AG04450 (cell line): ENCODE measurements around the gene DLGAP4. TPM values are rescaled to one million over a fixed set of nuclear protein-coding genes. Genes with fewer than 3 reads are reported as not detected.

Experiments used
- CTCF ChIA-PET: fragments of 300-600, 350-600 bp; formaldehyde crosslinking; extraction: SDS; loops from one replicate; lab custom pipeline; 2022; ENCODE audit warnings: antibody characterized with exemption, inconsistent platforms; lab: Charles Lee
- POLR2A ChIA-PET: fragments of 350-600 bp; formaldehyde crosslinking; extraction: SDS; loops from one replicate; lab custom pipeline; 2021; ENCODE audit warnings: antibody characterized with exemption, inconsistent platforms; lab: Yijun Ruan, JAX
- DNase-seq: peaks from one replicate; pipeline ENCODE4 v3.0.0-alpha.2; 2011; ENCODE audit warnings: low read depth, low spot score
- H3K27ac ChIP-seq: one replicate; pipeline ENCODE4 v1.5.1; 2012; ENCODE audit warnings: low read depth, low read length, control low read depth
- H3K27me3 ChIP-seq: one replicate; pipeline ENCODE4 v1.6.0; 2012; ENCODE audit warnings: low read length; ENCODE audit not compliant: control insufficient read depth, insufficient read depth
- H3K4me3 ChIP-seq: 2 replicates; pipeline ENCODE4 v1.5.1; 2011; ENCODE audit warnings: mild to moderate bottlenecking, low read depth, low read length, control low read depth
- H3K9me3 ChIP-seq: 2 replicates; pipeline ENCODE4 v1.5.1; 2012; ENCODE audit warnings: low read length; ENCODE audit not compliant: control insufficient read depth, insufficient read depth
- polyA plus RNA-seq: library from polyadenylated mRNA; depleted of rRNA; stranded (reverse); fragments of >200 nt; gene quantifications from 2 replicates; pipeline ENCODE4 v1.2.3, GENCODE V29; 2011
- TF ChIP-seq, protein P1 (sequence below): IDR thresholded peaks from 2 replicates; pipeline ENCODE4 v1.5.1; 2011; ENCODE audit warnings: low read depth, low read length, control low read depth, inconsistent platforms

DLGAP4 gene
- polyA plus RNA-seq, 1 experiment: 17.7 TPM

DNA sequence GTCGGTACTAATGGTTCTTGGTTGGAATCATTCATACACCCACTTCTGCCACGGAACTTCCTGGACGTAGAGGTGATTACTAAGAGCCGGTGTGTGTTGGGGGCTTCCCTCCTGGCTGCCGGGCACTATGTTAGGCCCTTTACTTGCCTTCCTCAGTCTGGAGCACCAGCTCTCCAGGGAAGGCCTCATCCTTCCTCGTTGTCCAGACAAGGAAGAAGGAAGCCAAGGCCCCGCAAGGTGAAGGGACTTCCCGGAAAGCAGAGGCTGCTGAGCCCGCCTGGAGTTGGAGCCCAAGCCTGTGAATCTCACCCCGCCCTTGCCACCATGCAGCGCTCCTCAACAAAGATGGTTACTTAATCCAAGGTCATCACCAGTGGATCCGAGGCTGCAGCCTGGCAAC, 43.7 kb upstream of the DLGAP4 start:
- TF ChIP-seq, protein P1, sequence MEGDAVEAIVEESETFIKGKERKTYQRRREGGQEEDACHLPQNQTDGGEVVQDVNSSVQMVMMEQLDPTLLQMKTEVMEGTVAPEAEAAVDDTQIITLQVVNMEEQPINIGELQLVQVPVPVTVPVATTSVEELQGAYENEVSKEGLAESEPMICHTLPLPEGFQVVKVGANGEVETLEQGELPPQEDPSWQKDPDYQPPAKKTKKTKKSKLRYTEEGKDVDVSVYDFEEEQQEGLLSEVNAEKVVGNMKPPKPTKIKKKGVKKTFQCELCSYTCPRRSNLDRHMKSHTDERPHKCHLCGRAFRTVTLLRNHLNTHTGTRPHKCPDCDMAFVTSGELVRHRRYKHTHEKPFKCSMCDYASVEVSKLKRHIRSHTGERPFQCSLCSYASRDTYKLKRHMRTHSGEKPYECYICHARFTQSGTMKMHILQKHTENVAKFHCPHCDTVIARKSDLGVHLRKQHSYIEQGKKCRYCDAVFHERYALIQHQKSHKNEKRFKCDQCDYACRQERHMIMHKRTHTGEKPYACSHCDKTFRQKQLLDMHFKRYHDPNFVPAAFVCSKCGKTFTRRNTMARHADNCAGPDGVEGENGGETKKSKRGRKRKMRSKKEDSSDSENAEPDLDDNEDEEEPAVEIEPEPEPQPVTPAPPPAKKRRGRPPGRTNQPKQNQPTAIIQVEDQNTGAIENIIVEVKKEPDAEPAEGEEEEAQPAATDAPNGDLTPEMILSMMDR: no peak
- ChIA-PET CTCF (no interaction called here), POLR2A (no interaction called here)
- no peak for DNase-seq
- Histone ChIP-seq H3K27me3 (peaks cover 17% of the 10 kb centered on the region), H3K27ac (no peak overlapping the region), H3K9me3 (no peaks in the 10 kb centered on the region; the same call in 1 of the 2 replicates), H3K4me3 (no peak overlapping the region)

DNA sequence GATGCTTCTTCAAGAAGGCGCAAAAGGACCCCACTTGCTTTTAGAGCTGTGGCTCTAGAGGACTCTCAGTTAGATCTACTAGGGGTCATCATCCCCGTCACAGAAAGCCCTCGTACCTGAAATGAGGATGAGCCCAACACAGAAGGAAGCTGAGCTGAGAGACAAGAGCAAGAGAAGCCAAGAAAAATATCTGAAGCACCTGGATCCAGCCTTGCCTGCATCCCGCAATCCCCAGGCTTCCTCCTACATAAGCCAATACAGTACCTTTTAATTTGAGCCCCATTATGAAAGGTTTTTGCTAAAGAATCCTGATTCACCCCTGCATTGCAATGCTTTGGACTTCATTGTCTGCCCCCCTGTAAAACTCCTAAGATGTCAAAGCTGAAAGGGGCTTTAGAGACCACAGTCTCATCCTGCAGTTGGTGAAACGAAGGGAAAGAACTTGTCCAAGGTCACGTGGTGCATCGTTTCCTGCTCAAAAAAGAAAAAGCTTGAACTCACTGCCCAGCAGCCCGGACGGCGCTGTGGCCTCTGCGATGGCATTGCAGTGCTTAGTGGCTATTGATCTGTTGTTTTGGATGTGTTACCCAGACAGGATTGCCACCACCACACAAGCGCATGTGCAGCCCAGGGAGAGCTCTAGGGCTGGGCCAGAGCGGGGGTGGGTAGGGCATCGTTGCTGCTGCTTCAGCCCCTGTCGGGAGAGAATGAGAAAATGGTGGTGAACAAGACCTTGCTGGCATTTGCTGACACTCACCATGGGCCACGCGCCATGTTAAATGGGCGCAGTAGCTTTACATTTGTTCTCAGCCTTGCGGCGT, 41.5 kb upstream of the DLGAP4 start:
- TF ChIP-seq, protein P1: no peak
- ChIA-PET CTCF (interaction anchor here (0.6 kb wide), 1 partner anchor 310 kb away, joined by 3 read pairs; the partner anchor contains the start of gene SCAND1), POLR2A (no interaction called here)

DNA sequence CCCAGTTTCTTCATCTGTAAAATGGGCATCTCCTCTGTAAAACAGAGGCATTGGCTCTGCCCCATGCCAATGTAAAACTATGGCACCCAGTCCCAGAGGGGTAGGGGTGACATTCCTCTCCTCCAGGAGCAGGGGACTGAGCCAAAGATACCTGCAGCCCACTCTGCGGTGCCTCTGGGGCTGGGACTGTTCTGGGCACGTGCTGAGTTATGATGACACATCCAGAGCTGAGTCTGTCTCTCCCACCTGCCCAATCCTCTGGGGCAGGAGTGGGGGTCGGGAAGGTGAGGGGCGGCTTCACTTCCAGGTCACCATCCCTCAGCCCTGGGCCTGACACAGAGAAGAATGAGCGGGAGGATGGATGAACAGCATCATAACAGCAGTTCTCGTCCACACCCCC, 40.0 kb upstream of the DLGAP4 start:
- POLR2A ChIA-PET: no interaction called here
- TF ChIP-seq, protein P1: no peak
- CTCF ChIA-PET: no interaction called here
- H3K4me3 ChIP-seq: no peak overlapping the region
- peaks cover 21% of the 10 kb centered on the region for H3K27me3 ChIP-seq
- no peak for DNase-seq
- H3K9me3 ChIP-seq: no peaks in the 10 kb centered on the region; the same call in 1 of the 2 replicates
- H3K27ac ChIP-seq: no peak overlapping the region

More for the DNA sequence above, 41.5 kb upstream of the DLGAP4 start:
- H3K4me3 ChIP-seq: no peak overlapping the region
- peaks cover 21% of the 10 kb centered on the region for H3K27me3 ChIP-seq
- H3K9me3 ChIP-seq: no peaks in the 10 kb centered on the region; the same call in 1 of the 2 replicates
- H3K27ac ChIP-seq: no peak overlapping the region
- no peak for DNase-seq

DNA sequence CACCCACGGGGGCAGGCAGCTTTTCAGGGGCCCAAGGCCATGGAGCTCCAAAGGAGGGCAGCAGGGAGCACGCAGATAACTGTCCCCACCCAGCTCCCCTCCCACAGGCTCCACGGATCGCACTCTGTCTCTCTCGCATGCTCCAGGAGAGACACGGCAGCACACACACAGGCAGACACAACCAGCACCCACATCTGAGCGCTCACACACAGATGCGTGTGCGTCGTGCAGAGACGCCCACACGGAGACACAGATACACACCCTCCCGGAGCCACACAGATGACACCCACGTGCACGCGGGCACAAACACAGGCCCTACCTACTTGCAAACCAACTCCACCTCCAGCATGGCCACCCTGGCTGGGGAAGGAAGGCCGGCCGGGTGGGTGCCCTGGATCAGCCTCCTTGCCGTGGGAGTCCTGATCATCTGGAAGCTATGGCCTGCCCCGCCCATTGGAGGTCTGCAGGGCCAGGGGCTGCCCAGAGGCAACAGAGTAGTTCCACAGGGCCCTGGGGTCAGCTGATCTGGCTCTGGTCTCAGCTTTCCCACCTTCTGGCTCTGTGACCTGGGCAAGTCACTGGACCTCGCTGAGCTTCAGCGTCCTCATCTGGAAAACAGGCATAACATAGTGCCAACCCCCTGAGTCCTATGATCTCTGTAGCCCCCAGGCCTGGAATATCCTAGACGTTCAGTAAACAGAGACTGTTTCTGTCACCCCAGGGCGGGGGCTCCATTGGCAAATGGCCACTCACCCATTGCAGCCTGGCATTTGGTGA, 38.3 kb upstream of the DLGAP4 start:
- H3K4me3 ChIP-seq: no peak overlapping the region
- POLR2A ChIA-PET: interaction anchor here (0.6 kb wide), 1 partner anchor 372 kb away, joined by 4 read pairs; no protein-coding TSS in a partner anchor
- CTCF ChIA-PET: no interaction called here

More for the DNA sequence above, 38.3 kb upstream of the DLGAP4 start:
- Histone ChIP-seq H3K9me3 (no peaks in the 10 kb centered on the region; the same call in 1 of the 2 replicates), H3K27ac (no peak overlapping the region), H3K27me3 (peaks cover 23% of the 10 kb centered on the region)
- DNase-seq: no peak
- TF ChIP-seq, protein P1: no peak
